GM08714 (cell line): Measurements from ENCODE around the gene COX4I1.
"Not testable (repeated sequence)": the region's sequence is repeated elsewhere in the genome, so short reads cannot be mapped to it uniquely, and the experiment has no call there.

Experiments used
- H3K4me3 ChIP-seq: fragments of 200-500 bp; sonication (Bioruptor generic); 2 replicates; pipeline ENCODE4 v1.5.1; 2014; ENCODE audit warnings: mild to moderate bottlenecking, low read length, inconsistent platforms
- ZNF274 ChIP-seq: IDR thresholded peaks from 2 replicates; pipeline ENCODE4 v1.6.1; 2012; ENCODE audit warnings: mild to moderate bottlenecking, low read depth, low read length

COX4I1 gene

DNA sequence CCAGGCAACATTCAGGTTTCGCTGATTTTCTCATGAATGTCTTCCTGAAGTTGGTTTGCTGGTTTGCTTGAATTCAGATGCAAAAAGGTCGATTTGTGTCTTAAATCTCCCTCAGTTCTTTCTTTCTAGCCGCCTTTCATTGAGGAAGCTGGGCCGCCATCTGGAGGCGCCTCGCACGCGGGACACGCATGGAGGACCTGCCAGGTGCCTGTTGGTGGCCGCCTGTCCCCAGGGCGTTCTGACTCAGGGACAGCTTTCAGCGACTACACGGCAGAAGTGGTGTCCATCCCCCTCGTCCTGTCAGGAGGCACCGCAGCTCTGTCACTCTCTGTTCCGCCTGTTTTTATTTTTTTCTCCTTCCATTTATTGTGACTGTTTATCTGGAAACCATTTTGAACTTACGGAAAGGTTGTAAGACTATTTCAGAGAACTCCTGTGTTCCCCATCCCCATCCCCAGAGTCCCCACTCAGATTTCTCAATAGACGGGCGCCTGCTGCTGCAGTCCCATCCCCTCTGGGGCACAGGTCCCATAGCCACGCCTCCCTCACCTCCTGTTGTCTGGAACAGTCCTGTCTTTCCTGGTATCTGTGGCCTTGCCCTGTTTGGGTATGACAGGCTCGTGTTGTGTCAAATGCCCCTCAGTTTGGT is 33.2 kb downstream of the COX4I1 start:
- no peak overlapping the region for H3K4me3 ChIP-seq
- TF ChIP-seq ZNF274 = no peak

DNA sequence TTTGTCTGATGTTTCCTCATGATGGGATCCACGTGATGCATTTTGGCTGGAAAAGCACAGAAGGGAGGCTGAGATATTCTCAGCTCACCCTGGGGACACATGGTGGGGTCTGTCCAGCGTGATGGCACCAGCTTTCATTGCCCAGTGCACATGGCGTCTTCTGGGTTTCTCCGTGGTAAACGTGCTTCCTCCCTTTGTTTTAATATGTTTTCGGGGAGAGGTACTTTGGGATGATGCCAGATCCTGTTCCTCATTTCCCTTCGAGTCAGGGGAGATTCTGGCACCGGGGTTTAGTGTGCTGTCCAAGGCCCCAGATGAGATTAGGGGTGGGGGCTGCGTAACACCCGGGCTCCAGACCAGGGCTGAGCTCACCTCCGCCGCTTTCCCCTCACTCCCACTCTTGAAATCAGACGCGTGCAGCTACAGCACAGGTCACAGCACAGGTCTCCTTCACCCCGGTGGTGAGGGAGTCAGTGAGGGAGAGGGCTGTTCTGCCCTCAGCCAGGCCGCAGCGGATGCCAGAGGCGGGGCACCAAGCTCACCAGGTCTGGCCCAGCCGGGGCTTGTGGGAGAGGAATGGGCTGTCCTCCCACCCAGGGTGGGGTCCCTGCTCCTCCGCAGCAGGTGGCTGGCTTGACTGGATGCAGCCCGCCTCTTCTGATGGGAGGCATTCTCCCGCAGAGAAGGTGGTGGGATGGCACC is 33.9 kb downstream of the COX4I1 start:
- H3K4me3 ChIP-seq = no peak overlapping the region

DNA sequence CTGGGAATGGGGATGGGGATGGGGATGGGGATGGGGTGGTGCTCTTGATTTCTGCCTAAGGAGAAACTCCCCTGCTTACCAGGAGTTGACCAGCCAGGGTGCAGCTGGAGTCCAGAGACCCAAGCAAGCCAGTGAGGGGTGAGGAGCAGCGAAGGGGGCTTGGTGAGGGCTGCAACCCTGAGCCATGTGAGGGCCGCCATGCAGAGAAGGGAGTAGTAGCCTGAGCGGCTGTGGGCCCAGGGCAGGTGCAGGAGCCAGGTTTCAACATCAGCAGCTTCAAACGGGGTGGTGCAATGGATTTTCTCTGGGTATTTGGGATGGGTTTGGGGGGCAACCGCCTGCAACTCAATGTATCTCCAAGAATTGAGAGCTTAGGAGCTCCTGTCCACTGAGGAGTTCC is 35.2 kb downstream of the COX4I1 start:
- TF ChIP-seq ZNF274 = no peak
- no peak overlapping the region for H3K4me3 ChIP-seq

More for the DNA sequence above, 33.9 kb downstream of the COX4I1 start:
- no peak for TF ChIP-seq ZNF274

DNA sequence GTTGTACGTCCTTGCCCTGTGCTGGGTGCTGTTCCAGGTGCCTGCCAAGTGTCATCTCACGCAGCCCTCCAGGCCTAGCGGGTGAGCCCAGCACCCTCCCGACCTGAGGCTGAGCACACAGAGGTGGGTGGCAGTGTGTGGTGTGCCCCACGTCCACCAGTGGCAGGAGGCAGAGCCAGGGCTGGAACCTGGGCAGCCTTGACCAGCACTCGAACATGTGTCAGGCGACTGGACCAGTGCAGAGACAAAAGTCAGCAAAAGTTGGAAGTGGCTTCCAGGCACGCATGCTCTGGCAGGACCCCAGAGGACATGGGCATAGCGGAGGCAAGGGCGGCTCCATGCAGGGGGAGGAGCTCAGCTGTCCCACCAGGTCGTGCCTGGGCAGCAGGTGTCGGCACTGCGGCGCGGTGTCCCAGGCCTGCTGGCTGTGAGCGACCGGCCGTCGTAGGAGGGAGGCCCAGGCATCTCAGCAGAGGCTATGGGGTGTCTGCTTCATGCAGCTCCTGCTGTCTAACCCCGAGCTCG is 35.8 kb downstream of the COX4I1 start:
- TF ChIP-seq ZNF274 = no peak
- no peak overlapping the region for H3K4me3 ChIP-seq

DNA sequence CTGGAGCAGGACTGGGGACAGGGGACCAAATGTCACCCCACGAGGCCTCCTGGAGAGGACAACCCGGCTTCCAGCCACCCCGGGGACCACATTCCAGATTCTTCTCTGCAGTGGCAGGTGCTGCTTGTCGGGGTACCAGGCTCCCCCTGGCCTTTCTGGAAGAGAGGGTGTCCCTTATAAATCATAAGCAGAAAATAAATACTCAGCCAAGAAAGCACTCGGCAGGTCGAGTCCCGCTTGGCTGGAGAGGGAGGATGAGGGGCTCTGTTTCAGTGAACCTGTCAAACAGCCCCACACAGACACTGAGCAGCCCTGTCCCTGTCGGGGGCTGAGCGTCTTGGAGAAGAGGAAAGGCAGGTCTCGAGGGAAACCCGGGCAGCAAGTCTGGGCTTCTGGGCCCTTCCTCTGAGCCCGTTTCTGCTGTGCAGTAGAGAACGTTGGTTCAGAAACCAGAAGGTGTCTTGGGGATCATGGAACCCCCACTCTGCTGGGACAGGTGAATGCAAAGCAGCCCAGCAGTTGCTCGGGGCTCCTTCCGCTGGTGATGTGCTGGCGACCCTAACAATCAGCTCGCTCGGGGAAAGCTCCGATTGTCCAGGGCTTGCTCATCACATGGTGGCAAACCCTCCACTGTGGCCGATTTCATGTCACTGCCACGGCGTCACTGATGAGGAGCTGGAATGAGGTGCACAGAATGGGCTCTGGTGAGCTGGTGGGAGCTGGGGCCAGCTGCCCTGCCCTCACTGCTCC is 36.6 kb downstream of the COX4I1 start:
- H3K4me3 ChIP-seq = no peak overlapping the region
- TF ChIP-seq ZNF274 = no peak

DNA sequence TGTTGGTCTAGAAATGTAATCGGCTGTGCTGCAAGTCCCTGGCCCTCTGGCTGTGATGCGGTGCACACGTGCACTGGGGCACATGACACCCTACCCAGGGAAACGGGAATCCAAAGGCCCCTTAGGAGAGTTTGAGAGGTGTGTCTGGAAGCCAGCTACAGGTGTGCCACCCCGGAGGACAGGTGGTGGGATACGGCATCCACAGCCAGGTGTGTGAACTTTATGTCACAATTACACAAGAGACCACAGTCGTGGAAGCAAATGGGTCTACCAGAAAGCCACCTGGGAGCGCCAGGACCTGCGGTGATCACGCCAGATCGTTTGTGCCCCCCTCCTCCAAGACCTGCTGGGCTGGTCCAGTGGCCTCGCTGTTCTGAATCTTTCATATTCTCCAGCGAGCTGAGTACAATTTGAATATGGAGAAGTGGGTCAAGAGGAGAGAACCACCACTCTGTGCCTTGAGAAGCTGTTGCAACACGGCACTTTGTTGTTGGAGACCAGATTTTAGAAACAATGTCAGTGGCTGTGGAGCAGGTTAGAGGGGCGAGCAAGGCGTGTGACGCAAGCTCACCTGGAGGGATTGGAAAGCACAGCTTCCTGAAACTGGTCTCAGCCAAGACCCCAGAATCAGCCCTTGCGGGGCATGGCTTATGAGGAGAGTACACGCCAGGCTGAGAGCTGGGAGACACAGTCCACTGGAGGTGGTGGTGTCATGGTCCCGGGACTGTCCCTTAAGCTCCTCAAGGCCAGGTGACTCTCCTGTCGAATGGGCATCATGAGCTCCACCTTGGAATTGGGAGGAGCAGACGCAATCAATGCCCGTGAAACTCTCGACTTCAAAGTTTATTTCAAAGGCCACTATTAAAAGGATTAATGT is 37.4 kb downstream of the COX4I1 start:
- H3K4me3 ChIP-seq = no peak overlapping the region
- TF ChIP-seq ZNF274 = no peak

DNA sequence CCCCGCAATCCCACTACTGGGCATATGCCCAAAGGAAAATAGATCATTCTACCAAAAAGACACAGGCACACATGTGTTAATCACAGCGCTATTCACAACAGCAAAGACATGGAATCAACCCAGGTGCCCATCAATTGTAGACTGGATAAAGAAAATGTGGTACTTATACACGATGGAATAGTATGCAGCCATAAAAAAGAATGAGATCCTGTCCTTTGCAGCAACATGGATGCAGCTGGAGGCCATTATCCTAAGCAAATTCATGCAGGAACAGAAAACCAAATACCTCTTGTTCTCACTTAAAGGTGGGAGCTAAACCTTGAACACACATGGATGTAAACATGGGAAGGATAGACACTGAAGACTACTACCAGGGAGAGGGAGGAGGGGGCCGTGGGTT is 38.2 kb downstream of the COX4I1 start:
- not testable (repeated sequence) for H3K4me3 ChIP-seq

DNA sequence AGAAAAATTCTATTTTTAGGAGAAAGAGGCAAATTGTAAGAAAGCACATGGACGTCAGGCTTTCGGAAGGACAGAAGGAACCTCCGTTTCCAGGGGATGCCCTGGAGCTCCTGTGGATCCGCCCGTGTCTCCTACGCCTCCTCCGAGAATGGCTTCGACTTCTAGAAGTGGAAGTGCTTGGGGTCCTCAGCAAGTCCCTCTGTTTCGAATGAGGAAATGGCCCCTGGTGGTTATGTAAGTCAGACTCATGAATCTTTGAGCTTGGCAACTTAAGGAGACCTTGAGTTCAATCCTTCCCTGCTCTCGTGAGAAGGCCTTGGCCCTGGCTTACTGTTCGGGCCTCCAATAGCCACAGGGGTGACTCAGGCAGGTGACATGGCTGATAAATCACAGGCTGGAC is 38.9 kb downstream of the COX4I1 start:
- H3K4me3 ChIP-seq = no peak overlapping the region
- TF ChIP-seq ZNF274 = no peak

DNA sequence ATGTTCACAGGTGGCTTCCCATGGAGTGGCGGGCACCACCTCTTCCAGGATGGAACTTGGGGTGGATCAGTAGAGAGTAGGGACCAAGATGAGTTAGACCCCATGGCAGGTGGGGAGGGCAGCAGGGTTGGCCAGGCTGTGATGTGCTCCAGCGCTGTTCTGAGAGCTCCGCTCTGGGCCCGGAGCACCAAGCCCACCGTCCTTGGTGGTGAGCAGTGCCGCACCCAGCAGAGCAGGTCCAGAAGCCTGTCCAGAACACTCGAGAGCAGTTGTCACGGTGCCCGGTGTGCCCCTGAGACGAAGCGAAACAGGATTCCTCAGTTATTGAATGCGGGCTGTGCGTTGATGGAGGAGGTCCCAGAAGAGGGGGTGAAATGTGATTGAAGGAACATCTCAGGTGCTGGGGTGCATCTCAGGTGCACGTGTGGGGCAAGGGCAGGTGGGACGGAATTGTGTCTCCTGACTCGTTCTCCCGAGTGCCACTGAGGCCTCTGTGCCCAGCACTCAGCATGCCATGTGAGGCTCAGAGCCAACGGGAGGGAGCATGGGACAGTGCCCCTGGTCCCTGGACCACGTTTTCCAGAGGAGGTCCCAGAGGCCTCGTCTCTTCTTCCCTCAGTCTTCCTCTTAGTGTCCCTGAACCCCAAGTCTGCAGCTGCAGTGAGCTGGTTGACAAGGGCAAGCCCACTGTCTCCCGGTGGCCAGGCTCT is 39.5 kb downstream of the COX4I1 start:
- no peak for TF ChIP-seq ZNF274
- no peak overlapping the region for H3K4me3 ChIP-seq

DNA sequence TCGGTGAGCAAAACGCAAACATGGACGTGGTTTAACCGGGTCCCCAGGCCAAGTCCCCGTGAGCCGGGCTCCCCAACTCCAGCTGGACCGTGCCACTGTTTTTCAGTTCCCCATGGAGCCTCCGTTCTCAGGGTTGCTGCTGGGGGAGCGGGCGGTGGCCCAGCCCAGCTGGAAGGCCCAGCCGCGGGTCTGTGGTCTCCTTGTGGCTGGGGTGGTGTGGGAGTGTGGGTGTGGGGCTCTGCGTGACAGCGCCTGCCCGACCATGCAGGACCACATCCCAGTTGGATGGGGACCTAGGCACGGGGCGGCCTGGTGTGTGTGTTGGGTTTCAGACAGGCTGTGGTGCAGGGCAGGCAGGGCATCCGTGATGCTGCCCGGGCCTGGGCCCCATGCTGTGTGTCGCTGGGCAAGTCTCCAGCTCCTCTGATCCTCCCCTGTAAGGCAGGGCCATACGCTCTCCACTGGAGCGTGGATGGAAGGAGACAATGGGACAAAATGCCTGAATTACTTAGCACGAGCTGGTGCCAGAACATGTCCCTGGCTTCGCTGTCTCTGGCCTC is 40.3 kb downstream of the COX4I1 start:
- no peak for TF ChIP-seq ZNF274
- H3K4me3 ChIP-seq = no peak overlapping the region

DNA sequence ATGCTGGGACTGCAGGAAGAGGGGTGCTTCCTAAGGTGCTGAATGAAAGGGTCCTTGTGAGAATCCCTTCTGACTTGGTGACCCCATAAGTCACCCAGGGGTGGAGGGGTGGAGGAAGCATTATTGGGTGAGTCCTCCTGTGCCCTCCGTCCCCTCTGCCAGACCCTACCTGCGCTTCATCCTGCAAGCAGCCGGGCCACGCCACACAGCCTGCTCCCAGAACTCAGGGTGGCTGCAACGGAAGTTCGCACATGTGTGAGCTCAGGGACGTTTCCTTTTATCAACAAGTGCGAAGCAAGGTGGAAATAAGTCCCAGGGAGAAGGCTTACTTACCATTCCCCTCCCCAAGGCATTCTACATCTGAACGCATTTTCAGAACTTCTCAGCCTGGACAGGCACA is 40.9 kb downstream of the COX4I1 start:
- no peak overlapping the region for H3K4me3 ChIP-seq
- no peak for TF ChIP-seq ZNF274

DNA sequence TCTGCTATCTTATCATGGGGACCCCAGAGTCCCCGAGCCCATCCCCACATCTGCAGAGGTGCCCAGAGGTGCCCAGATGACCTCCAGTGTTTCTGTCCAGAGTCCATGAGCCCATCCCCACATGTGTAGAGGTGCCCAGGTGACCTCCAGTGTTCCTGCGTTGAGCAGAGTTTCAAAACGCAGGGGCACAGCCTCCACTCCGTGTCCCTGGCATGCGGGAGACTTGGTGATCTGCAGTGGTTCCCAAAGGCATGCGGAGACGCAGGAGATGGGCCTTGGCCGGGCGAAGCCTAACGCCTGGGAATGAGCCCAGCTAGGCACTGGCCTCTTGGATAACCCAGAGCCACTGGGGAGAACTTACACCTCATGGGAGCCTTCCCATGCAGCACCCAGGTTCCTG is 41.3 kb downstream of the COX4I1 start:
- no peak overlapping the region for H3K4me3 ChIP-seq
- no peak for TF ChIP-seq ZNF274

DNA sequence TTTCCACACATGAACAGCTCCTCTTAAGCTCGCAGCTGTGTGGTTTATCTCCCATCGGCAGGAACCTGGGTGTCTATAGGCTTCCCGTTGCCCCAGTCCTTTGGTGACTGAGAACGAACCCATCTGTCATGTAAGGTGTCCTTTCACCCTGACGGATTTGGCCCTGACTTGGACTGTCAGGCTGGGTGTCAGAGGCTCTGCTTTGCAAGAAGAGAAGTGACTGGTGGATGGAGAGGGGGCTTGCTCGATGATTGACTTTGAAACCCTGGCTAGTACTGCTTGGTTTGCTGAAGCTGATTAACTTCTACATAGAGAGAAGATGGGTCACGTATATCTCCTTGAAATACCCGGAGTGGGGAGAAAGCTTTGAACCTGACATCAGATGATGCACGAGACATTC is 42.9 kb downstream of the COX4I1 start:
- no peak for TF ChIP-seq ZNF274
- no peak overlapping the region for H3K4me3 ChIP-seq
